GM04503 (cell line): ENCODE measurements around the gene HILPDA.
"Not testable (repeated sequence)": the region's sequence is repeated elsewhere in the genome, so short reads cannot be mapped to it uniquely, and the experiment has no call there.

Source experiments
- DNase-seq: peaks from one replicate; pipeline ENCODE4 v3.0.0-alpha.2; 2012; ENCODE audit warnings: low read depth

HILPDA gene

DNA sequence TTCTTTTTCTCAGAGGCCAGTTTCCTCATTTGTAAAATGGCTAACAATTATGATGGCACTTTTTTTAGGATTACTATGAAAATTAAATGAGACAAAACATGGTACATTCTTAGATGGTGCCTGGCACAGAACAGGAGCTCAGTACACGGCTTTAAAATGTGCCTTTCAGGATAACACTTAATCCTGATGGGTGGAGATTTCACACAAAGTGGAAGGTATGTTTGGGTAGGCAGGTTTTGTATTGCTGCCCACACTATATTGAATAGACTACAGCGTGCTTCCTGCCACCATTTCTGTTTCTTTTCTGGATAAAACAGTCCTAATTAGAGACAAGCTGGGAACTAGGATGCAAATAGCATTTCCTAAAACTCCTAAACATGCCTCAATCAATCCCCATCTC, 23.9 kb upstream of the HILPDA start:
- DNase-seq: no peak

DNA sequence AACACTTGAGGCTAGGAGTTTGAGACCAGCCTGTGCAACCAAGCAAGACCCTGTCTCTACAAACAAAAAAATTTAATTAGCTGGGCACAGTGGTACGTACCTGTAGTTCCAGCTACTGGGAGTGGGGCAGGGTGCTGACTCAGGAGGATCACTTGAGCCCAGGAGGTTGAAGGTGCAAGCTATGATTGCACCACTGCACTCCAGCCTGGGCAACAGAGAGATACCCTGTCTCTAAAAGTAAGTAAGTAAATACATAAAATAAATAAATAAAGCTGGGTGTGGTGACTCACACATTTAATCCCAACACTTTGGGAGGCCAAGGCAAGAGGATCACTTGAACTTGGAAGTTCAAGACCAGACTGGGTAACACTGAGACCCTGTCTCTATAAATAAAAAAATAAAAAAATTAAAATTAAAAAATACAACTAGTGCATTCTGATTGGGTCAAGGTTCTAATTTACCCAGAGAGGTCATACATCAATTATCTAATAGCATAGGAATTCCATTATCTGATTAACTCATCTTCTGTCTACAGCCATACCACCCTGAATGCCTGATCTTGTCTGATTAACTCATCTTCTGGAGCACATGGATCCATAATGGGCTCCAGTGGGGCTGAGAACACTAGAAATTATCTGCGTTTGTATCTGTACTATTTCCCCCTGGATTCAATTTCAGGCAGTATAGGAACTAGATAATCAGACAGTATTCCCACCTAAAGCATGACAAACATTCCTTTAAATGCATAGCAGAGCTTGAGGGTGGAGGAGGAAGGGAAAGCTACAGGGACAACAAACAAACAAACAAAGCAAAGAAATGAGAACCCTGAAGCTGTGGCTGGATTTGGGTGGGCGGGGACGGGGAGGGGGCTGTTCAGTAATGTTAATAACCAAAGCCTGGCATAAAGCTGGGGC, 21.0 kb upstream of the HILPDA start:
- DNase-seq: no peak

DNA sequence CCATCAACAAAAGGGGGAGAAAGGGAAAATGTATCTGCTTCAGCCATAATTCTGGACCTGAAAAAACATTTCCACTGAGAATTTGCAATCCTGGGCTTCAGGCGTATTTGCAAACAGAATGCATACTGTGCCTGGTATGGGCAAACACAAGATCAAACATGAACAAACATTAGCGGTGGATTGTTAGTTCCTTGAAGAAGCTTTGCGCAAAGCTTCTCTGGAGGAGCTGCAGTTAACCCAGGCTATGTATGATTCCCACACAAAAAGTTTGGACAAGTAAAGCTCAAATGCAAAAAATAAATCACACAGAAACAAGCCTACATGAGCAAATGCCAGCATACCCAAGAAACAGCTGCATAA, 20.4 kb upstream of the HILPDA start:
- DNase-seq: no peak

DNA sequence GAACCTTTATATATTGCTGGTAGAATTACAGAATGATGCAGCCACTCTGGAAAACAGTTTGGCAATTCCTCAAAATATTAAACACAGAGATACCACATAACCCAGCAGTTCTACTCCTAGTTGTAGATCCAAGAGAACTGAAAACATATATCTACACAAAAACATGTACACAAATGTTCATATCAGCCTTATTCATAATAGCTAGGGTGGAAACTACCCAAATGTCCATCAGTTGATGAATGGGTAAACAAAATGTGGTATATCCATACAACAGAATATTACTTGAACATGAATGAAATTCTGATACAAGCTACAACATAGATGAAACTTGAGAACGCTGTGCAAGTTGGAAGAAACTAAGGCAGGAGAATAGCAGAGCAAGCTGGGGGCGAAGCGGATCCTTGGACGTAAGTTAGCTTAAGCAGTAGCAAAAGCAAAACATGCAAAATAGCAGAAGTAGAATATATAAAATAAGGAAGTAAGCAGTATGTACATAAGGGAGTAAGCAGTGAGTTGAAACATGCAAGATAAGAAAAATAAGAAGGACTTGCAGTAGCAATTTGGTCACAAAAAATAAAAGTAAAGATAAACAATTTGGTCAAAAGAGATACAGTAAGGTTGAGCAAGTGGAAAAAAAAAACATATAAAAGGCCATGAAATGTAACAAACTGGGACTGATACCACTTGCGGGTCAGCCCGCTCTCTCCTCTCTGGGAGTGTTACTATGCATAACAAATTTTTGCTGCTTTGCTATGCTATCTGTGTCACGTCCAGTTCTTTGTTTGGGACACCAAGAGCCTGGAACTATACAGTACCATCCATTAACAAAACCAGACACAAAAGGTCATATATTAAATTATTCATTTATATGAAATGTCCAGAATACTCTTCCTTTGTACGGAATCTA, 18.0 kb upstream of the HILPDA start:
- no peak for DNase-seq

DNA sequence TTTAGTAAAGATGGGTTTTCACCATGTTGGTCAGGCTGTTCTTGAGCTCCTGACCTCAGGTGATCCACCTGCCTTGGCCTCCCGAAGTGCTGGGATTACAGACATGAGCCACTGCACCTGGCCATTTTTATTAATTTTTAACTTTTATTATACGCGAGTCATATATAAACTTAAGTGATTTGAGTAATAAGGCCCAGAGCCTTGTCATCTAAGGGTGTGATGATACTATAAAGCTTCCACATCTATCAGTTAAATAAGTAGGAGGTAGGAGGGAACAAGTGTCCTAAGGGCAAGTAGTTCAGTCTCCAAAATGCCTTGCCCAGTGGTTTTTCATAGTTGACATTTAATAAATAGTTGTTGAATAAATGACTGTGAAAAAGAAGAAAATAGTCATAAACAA, 13.3 kb upstream of the HILPDA start:
- DNase-seq: no peak

DNA sequence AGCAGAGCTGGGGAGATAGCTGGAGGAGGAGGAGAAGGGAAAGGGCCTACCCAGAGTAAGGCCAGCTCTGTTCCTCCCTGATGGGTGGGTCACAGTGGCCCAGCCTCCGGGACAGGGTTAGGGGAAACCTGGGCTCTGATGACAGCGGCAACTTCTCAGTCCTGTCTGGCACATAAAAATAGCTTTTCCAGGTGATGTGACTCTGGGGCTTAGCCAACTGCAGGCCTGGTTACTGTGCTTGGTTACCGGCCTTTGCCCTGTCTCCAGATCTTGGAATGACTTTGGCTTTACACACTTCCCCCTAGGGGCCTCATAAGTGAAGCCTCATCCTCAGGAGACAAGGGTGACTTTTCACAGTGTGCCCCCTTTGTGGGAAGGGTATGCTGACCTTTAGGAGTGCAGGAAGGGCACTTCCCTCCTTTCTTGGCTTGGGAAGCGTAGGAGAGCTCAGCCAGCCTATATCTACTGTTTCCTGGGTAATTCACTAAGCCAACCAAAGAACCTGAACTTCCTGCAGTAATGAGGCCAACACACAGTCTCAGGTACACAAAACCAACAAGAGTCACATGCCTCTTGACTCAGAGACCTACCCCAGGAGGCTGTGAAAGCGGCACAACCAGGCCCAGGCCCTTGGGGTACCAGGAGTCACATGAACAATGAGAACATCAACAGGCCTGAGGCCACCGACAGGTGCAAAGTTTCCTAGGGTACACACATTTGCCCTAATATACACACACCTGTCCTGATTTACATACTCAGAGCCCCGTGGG, 11.7 kb upstream of the HILPDA start:
- DNase-seq: no peak

DNA sequence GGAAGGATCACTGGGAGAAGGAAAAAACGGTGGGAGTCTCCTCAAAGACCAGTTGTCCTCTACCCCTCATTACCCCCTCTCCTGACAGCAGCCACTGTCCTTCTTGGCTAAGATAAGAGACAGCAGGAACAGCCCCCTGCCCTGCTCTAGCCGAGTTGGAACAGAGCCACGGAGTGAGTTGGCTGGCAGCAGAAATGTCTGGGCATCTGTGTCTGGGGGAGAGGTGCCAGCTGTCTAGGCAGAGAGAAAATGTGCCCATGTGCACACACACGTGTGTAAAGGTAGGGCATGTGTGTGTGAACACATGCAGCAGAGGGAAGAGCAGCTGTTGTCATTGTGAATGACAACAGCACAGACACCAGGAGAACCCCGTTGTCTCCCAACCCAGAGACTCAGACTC, 9.4 kb upstream of the HILPDA start:
- no peak for DNase-seq

DNA sequence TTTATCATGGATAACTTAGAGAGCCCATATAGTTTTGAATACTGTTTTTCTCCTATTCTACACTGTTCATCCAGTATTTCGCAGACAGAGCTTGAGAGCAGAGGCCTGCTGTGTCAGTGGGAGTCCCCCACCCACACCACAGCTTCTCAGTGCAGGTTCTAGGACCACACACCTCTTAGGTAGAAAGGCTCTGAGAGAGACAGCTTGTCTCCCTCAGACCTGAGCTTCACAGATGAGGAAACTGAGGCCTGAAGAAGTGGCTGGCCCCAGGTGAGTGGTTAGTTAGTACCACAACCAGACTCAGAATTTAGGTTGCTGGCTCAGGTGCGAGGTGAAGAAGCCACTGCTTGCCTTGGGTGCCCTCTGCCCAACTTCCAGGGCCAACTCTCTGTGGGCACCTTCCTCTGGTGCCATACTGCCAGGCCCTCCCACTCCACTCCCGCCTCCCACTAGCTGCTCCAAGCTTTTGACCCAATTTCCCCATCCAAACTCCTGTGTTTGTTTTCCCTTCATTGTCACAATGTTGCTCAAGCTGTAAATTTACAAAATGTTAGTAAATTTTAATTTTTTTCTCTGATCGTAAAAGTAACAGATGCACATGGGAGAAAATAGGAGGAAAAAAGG, 7.6 kb upstream of the HILPDA start:
- no peak for DNase-seq

DNA sequence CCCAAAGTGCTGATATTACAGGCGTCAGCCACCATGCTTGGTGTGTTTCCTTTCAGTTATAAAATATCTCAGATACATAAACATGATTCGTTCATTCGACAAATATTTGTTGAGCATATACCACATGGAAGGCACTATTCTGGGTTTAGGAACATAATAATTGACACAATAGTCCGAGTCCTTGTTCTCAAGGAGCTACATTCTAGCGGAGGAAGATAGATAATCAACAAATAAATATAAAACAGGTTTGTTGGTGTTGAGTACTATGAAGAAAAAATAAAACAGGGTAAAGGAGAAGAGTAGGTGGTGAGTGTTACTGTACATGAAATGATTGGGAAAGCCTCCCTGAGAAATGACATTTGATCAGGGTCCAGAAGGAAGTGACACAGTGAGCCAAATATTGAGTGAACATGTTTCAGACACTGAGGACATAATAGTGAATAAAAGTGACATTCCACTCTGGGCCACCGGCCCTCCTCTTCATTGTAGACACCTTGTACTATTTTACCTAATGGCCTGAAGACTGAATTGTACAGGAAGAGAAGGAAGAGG, 6.9 kb upstream of the HILPDA start:
- no peak for DNase-seq

DNA sequence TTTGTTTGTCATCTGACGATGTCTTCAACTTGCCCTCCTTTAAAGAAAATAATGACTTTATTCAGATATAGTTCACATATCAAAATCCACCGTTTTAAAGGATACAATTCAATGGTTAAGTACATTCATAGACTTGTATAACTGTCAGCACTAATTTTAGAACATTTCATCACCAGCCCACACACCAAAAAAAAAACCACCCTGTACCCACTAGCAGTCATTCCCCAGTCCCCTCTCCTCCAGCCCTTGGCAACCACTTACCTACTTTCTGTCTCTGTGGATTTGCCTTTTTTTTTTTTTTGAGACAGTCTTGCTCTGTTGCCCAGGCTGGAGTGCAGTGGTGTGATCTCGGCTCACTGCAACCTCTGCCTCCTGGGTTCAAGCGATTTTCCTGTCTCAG, 5.3 kb upstream of the HILPDA start:
- DNase-seq: no peak

DNA sequence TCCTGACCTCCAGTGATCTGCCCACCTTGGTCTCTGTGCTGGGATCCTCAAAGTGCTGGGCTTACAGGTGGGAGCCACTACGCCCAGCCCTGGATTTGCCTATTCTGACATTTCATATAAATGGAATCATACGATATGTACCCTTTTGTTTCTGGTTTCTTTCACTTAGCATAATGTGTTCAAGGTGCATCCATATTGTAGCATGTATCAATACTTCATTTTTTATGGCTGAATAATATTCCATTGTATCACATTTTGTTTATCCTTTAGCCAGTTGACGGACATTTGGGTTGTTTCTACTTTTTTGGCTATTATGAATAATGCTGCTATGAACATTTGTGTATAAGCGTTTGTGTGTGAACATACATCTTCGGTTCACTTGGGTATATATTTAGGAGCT, 4.8 kb upstream of the HILPDA start:
- no peak for DNase-seq

DNA sequence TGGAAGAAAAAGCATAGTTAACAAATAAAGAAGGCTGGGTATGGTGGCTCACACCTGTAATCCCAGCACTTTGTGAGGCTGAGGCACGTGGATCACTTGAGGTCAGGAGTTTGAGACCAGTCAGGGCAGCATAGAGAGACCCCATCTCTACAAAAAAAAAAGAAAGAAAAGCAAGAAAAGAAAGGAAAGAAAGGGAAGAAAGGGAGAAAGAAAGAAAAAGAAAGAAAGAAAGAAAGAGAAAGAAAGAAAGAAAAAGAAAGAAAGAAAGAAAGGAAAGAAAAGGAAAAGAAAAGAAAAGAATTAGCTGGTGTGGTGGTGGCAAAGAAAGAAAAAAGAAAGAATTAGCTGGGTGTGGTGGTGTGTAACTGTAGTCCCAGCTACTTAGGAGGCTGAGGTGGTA, 3.1 kb upstream of the HILPDA start:
- DNase-seq: no peak

DNA sequence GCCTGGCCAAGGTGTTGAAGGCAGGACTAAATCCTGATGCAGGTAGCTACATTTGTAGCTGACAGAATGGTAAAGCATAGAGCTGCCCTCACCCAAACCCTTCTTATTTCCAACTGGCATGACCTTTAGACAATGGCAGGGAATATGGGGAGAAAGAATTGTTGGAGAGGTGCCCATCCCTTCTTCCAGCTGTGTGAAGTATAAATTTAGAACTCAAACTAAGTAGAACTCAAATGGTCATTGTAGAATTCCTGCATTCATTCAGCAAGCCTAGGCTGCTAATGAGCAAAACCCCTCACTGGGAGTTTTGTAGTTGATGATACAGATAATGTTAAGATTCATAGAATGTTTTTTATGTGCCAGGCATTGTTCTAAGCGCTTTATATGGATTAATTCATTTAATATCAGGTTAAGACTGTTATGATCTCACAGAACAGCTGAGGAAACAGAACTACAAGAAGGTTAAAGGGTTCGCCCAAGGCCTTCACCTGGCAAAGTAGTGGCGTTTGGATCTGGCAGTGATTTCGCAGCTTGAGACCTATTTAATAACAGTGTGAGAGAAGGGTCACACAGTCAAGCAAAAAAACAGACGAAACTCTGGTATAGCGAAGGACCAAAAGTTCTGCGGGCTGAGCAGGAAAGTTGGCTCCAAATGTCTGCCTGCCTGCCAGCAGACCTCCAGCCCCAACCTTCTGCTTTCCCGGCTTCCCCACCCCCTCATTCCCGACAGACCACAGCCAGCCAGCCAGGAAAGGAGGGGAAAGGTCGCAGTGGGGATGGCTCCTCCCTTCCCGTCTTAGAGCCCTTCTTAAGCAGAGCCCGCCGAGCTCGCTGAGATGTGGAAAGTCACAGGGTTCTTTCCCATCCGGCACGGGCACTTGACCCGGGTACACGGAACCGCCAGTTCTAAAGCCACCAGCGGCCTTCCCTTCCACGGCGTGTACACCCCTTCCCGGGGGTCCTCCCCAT, 1.6 kb upstream of the HILPDA start:
- no peak for DNase-seq

DNA sequence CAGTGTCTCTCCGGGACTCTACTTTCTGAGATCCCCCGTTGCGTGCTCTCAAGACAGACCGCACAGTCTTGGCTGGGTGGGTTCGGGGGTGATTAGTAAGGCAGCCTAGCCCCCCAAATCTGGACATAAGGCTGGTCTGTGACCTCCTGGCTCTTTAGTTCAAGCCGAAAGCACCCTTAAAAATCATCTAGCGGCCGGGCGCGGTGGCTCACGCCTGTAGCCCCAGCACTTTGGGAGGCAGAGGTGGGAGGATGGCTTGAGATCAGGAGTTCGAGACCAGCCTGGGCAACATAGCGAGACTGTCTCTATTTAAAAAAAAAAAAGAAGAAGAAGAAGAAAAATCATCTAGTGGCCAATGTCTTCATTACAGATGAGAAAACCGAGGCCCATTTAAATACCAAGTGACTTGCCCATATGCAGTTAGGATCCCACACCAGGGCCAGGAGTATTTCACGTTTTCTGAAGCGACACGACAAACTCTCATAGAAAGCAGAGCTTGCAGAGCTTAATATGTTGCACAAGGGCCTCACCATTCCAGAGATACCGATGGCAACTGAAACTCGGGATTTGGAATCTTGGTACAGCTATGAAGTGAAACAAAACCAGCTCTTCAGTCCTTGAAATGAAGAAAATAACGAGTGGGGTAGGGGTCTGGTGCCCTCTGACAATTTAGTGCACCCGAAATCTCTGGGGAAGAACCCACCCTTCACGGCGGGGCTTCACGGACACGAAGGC, 703 bp upstream of the HILPDA start:
- DNase-seq: no peak

DNA sequence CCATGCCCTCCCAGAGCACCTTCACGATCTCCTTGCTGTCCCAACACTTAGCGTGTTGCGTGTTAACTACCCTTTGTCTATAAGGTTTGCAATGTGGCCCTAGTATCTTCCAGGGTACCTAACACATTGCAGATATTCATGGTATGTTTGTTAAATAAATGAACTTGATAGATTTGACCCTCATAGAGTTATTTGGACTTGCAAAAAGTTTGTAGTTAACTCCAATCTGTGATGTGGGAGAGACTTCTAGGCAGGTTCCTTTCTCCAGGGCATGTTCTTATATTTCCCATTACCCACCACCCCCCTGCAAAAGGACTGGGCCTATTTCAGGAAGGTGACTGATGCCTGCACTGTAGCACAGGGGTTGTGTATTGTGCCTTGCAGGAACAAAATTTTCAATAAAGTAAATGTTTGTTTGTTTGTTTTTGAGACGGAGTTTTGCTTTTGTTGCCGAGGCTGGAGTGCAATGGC, 612 bp downstream of the HILPDA start:
- no peak for DNase-seq

DNA sequence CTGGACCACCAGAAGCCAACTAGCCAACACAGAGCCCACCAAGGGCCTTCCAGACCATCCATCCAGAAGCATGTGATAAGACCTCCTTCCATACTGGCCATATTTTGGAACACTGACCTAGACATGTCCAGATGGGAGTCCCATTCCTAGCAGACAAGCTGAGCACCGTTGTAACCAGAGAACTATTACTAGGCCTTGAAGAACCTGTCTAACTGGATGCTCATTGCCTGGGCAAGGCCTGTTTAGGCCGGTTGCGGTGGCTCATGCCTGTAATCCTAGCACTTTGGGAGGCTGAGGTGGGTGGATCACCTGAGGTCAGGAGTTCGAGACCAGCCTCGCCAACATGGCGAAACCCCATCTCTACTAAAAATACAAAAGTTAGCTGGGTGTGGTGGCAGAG, 1.7 kb downstream of the HILPDA start:
- DNase-seq: not testable (repeated sequence)

DNA sequence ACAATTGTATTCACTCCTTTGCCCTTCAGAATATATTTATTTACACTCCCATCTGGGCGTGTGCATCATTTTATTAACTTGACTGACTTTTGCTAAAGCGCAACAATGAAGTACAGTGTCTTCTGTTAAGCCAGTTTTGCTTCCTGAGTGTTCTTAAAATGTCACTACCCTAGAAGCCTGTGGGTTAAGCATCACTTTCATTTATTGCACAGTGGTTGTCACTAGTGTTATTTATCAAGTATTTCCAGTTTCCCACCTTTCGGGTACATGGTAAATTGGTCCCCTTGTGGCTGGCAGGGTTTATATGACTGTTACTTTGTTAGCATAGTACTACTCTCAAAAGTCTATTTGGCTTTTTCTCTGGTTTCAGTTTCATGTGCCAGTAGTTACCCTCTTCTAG, 3.3 kb downstream of the HILPDA start:
- DNase-seq: no peak

DNA sequence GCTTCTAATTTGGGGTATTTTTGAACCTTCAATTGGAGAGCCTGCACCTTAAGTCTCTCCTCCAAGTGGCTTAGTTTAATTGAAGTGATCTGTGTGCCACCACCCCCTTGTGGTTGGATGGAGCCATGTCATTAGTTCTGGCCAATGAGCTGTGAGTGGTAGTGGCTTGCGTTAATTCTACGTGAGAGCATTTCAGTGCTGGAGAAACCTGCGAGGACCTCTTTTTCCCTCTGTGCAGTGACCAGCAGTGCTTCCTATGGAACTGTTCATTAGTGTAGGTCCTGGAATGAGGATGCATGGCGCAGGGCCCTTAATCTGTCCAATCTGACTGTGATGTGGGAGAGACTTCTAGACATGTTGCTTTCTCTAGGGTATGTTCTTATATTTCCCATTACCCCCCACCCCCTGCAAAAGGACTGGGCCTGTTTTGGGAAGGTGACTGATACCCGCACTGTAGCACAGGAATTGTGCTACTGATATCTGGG, 3.8 kb downstream of the HILPDA start:
- DNase-seq: no peak

DNA sequence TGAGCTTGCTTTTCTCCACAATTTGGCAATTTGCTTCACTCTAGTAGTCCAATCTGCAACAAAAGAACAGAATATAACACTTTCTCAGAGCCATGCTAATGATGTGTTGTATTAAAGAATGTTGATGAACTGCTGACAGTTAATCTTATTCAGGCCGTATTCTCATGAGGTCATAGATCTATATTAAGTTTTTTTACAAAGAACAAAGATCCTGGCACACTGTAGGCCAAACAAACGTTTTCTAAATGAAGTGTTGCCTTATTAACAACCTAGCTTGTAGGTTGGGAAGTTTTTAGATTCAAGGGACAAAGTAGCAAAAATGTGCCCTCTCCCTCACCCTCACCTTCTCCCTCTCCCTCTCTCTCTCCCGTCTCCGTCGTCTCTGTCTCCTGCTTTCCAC, 6.8 kb downstream of the HILPDA start:
- DNase-seq: no peak
